CD4-positive, CD25-positive, alpha-beta regulatory T cell (primary cell): ENCODE data around the gene TAGLN. TPM values are rescaled to one million over a fixed set of nuclear protein-coding genes. Genes with fewer than 3 reads are reported as not detected.
A peak's percentile ranks its signal among the peaks of the same experiment; 100 is the strongest.

ENCODE experiments used
- ATAC-seq, 2 donors: fragments of 150-1000 bp; cut with Tn5 transposase; one replicate each; pipeline ENCODE4 v1.10.0; 2021; ENCODE audit warnings: low read depth in 2 of 2, moderate number of reproducible peaks in 2 of 2, moderate library complexity in 1 of 2
- DNase-seq, 3 donors: peaks; one replicate each; pipeline versions ENCODE4 v3.0.0 to v3.0.0-alpha.2; 2012 to 2022; ENCODE audit warnings: mixed read lengths in 1 of 3
- H3K27ac ChIP-seq: one replicate; pipeline ENCODE4 v1.7.0; 2013; ENCODE audit warnings: mild to moderate bottlenecking, low read length; ENCODE audit not compliant: insufficient read depth, poor library complexity, severe bottlenecking
- H3K27me3 ChIP-seq: one replicate; pipeline ENCODE4 v1.7.0; 2013; ENCODE audit warnings: low read length; ENCODE audit not compliant: control insufficient read depth, insufficient read depth
- H3K36me3 ChIP-seq: one replicate; pipeline ENCODE4 v1.7.0; 2013; ENCODE audit warnings: mild to moderate bottlenecking, low read length, moderate library complexity; ENCODE audit not compliant: control insufficient read depth, insufficient read depth
- H3K4me1 ChIP-seq: 2 replicates; pipeline ENCODE4 v1.7.0; 2013; ENCODE audit warnings: mild to moderate bottlenecking, low read length; ENCODE audit not compliant: insufficient read depth, control insufficient read depth, poor library complexity, severe bottlenecking
- H3K4me3 ChIP-seq: one replicate; pipeline ENCODE4 v1.7.0; 2013; ENCODE audit warnings: low read depth, mild to moderate bottlenecking, low read length, moderate library complexity
- H3K9me3 ChIP-seq, 2 experiments: 1 replicate in 1 of 2; 2 replicates in 1 of 2; pipeline ENCODE4 v1.7.0; 2013; ENCODE audit warnings: low read length in 2 of 2, mild to moderate bottlenecking in 1 of 2, moderate library complexity in 1 of 2; ENCODE audit not compliant: control insufficient read depth in 2 of 2
- H3K27ac Mint-ChIP-seq, 3 donors: one replicate each; pipeline ENCODE4 v1.8.0; 2020 to 2022; ENCODE audit warnings: mild to moderate bottlenecking in 3 of 3, mixed read lengths in 3 of 3, moderate library complexity in 2 of 3
- H3K27me3 Mint-ChIP-seq: one replicate; pipeline ENCODE4 v1.8.0; 2022; ENCODE audit warnings: mild to moderate bottlenecking, mixed read lengths
- H3K36me3 Mint-ChIP-seq: one replicate; pipeline ENCODE4 v1.8.0; 2020; ENCODE audit warnings: mixed read lengths
- H3K4me1 Mint-ChIP-seq, 4 donors: one replicate each; pipeline ENCODE4 v1.8.0; 2020 to 2022; ENCODE audit warnings: mixed read lengths in 4 of 4, mild to moderate bottlenecking in 1 of 4
- H3K4me3 Mint-ChIP-seq, 4 donors: one replicate each; pipeline ENCODE4 v1.8.0; 2020 to 2022; ENCODE audit warnings: mild to moderate bottlenecking in 4 of 4, mixed read lengths in 4 of 4, moderate library complexity in 3 of 4
- H3K9me3 Mint-ChIP-seq, 7 donors: one replicate each; pipeline ENCODE4 v1.8.0; 2020 to 2022; ENCODE audit warnings: mixed read lengths in 7 of 7, mild to moderate bottlenecking in 3 of 7, moderate library complexity in 2 of 7
- polyA plus RNA-seq, 4 donors: library from polyadenylated mRNA; unstranded; fragments of 300-500 nt; fragmentation: Illumina TruSeq; gene quantifications; one replicate each; pipeline ENCODE4 v1.2.3, GENCODE V29; 2021
- total RNA-seq: library from RNA; stranded (reverse); gene quantifications from one replicate; pipeline ENCODE4 v1.2.3, GENCODE V29; 2022

Gene TAGLN
- total and polyA plus RNA-seq, 5 donors from 2014 or later = 0.25 to 11.7 (median 0.89) TPM

- no peak overlapping the region for H3K4me3 Mint-ChIP-seq
- no peak overlapping the region for H3K4me3 ChIP-seq
- DNase-seq (no peak), ATAC-seq (no peak)
- no peaks in the 10 kb centered on the region for H3K27me3 ChIP-seq
- peaks cover 9% of the 10 kb centered on the region for H3K36me3 ChIP-seq
- H3K4me1 Mint-ChIP-seq = peaks cover 0 to 4% (median under 1%) of the 10 kb centered on the region in 4 donors
- no peaks in the 10 kb centered on the region for H3K27me3 Mint-ChIP-seq
- H3K9me3 ChIP-seq = no peaks in the 10 kb centered on the region
- H3K4me1 ChIP-seq = no peaks in the 10 kb centered on the region
- H3K36me3 Mint-ChIP-seq = peaks cover 10% of the 10 kb centered on the region
- peak overlapping the region in 1 of 3 donors; percentile 79 for H3K27ac Mint-ChIP-seq
- no peaks in the 10 kb centered on the region for H3K9me3 Mint-ChIP-seq
- no peak overlapping the region for H3K27ac ChIP-seq
Measured at GRCh38 chr11:117193130-117194020, 5.8 kb upstream of the TAGLN start.

GRCh38 chr11:117194267-117194666, 4.9 kb upstream of the TAGLN start:
- no peaks in the 10 kb centered on the region for H3K9me3 ChIP-seq
- H3K4me1 ChIP-seq = no peaks in the 10 kb centered on the region
- Mint-ChIP-seq H3K4me1 (peaks cover 0 to 4% (median under 1%) of the 10 kb centered on the region in 4 donors), H3K4me3 (no peak overlapping the region), H3K9me3 (no peaks in the 10 kb centered on the region), H3K36me3 (peaks cover 12% of the 10 kb centered on the region), H3K27ac (peak overlapping the region in 1 of 3 donors; percentile 48), H3K27me3 (no peaks in the 10 kb centered on the region)
- ATAC-seq (no peak), DNase-seq (no peak)
- H3K36me3 ChIP-seq = peaks cover 7% of the 10 kb centered on the region
- H3K4me3 ChIP-seq = no peak overlapping the region
- no peaks in the 10 kb centered on the region for H3K27me3 ChIP-seq
- H3K27ac ChIP-seq = no peak overlapping the region

DNA sequence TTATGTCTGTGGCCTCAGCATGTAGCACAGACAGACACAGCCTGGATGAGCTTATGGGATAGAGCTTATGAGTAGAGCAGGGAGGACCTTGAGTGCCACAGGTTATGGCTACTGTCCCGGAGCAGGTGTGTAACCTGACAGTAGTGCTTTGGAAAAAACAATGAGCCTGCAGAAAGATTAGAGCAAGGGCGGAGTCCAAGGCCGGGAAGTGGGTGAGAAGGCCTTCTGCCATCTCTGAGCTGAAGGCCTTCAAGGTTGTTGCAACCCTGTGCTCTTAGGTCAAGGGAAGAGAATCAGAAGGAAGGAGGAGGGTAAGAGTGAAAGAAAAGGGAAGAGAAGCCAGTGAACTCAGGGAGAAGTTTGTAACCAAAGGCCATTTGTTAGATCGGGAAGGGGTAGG, 3.9 kb upstream of the TAGLN start:
- ATAC-seq = no peak
- H3K4me1 Mint-ChIP-seq = peaks cover 0 to 4% (median under 1%) of the 10 kb centered on the region in 4 donors
- H3K4me3 Mint-ChIP-seq = peak overlapping the region in 1 of 4 donors; percentile 38
- H3K9me3 ChIP-seq = no peaks in the 10 kb centered on the region
- no peaks in the 10 kb centered on the region for H3K27me3 Mint-ChIP-seq
- H3K36me3 ChIP-seq = no peaks in the 10 kb centered on the region
- no peaks in the 10 kb centered on the region for H3K9me3 Mint-ChIP-seq
- H3K27ac ChIP-seq = no peak overlapping the region
- peaks cover 12% of the 10 kb centered on the region for H3K36me3 Mint-ChIP-seq
- no peak for DNase-seq
- H3K4me3 ChIP-seq = no peak overlapping the region
- H3K27ac Mint-ChIP-seq = peak overlapping the region in 2 of 3 donors; percentile 10 to 81
- no peaks in the 10 kb centered on the region for H3K4me1 ChIP-seq
- no peaks in the 10 kb centered on the region for H3K27me3 ChIP-seq

GRCh38 chr11:117195761-117196160, 3.4 kb upstream of the TAGLN start:
- H3K36me3 Mint-ChIP-seq = peaks cover 12% of the 10 kb centered on the region
- Histone ChIP-seq H3K27ac (no peak overlapping the region), H3K9me3 (no peaks in the 10 kb centered on the region), H3K4me1 (no peaks in the 10 kb centered on the region), H3K27me3 (no peaks in the 10 kb centered on the region), H3K36me3 (no peaks in the 10 kb centered on the region), H3K4me3 (no peak overlapping the region)
- ATAC-seq (no peak), DNase-seq (no peak)
- H3K4me1 Mint-ChIP-seq = peaks cover 0 to 4% (median 2%) of the 10 kb centered on the region in 4 donors
- H3K9me3 Mint-ChIP-seq = no peaks in the 10 kb centered on the region
- H3K27me3 Mint-ChIP-seq = no peaks in the 10 kb centered on the region
- peak overlapping the region in 1 of 4 donors; percentile 38 for H3K4me3 Mint-ChIP-seq
- H3K27ac Mint-ChIP-seq = peak overlapping the region in 2 of 3 donors; percentile 10 to 72

GRCh38 chr11:117197006-117197405, 2.2 kb upstream of the TAGLN start:
- no peak overlapping the region for H3K27ac ChIP-seq
- no peaks in the 10 kb centered on the region for H3K27me3 ChIP-seq
- Mint-ChIP-seq H3K27me3 (no peaks in the 10 kb centered on the region), H3K9me3 (no peaks in the 10 kb centered on the region), H3K4me1 (peaks cover 0 to 4% (median 2%) of the 10 kb centered on the region in 4 donors), H3K27ac (peak overlapping the region in 1 of 3 donors; percentile 43), H3K36me3 (peaks cover 12% of the 10 kb centered on the region), H3K4me3 (no peak overlapping the region)
- no peaks in the 10 kb centered on the region for H3K4me1 ChIP-seq
- H3K9me3 ChIP-seq = no peaks in the 10 kb centered on the region
- DNase-seq (no peak), ATAC-seq (no peak)
- no peak overlapping the region for H3K4me3 ChIP-seq
- H3K36me3 ChIP-seq = no peaks in the 10 kb centered on the region

DNA sequence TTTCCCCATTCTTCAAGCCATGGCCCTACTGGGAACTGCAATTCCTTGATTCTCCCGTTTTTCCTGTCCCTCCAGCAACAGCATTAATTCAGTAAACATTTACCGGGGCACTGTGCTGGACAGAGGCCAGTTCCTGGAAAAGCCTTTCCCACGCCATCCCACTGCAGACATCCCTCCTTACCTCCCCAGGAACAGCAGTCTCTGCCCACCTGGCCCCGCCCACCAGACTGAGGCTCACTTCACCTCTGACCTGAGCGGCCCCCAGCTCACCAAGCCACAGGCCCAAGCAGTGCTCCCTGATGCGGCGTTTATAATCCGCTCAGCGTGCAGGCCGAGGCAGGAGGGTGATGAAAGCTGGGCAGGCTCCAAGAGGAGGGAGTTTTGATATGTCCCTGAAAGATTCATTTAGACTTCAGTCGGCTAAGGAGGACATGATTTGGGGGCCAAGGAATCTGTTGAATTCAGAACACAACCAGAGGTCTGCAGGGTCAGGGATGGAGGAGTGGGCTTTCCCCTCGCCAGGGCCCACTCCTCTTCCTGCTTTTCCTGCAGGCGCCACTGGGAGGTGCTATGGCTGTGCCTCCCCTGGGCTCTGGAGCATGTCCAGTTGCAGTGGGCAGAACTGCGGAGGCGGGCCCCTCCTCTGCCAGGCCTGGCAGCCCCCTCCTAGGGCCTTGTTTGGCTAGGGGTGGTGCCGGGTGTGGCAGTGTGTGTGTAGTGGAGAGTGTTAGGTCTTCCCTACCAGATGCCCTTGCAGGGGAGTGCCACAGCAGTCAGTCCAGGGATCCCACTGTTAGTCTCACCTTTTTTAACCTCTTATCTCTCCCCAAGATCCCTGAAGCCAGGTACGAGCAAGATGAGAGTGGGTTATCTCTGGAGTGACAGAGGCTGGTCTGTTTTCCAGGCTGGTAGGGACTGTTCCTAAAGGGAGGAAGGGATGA, 1.4 kb upstream of the TAGLN start:
- DNase-seq = no peak
- H3K4me3 Mint-ChIP-seq = peak overlapping the region in 1 of 4 donors; percentile 82
- Histone ChIP-seq H3K4me3 (no peak overlapping the region), H3K27ac (no peak overlapping the region), H3K27me3 (no peaks in the 10 kb centered on the region), H3K36me3 (no peaks in the 10 kb centered on the region), H3K4me1 (no peaks in the 10 kb centered on the region), H3K9me3 (no peaks in the 10 kb centered on the region)
- peaks cover 0 to 10% (median 2%) of the 10 kb centered on the region in 4 donors for H3K4me1 Mint-ChIP-seq
- ATAC-seq = no peak
- peaks cover 12% of the 10 kb centered on the region for H3K36me3 Mint-ChIP-seq
- H3K27ac Mint-ChIP-seq = peak overlapping the region in 1 of 3 donors; percentile 43
- H3K27me3 Mint-ChIP-seq = no peaks in the 10 kb centered on the region
- no peaks in the 10 kb centered on the region for H3K9me3 Mint-ChIP-seq

DNA sequence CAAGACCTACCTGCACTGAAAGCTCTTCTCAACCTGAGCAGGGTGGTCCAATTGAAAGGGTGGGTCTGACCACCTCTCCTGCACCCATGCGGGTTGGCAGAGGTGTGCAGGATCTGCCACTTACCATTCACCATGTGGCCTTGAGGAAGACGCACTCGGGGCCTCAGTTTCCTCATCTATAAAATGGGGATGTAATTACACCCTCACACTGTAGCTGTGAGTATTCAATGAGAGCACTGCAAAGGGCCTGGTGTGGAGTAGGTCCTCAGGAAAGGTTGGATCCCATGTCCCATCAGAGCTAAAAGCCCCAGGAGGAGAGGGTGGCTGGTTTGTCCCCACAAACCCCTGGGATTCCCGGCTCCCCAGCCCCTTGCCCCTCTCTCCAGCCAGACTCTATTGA, 557 bp upstream of the TAGLN start:
- H3K27me3 ChIP-seq = no peaks in the 10 kb centered on the region
- Mint-ChIP-seq H3K4me1 (peaks cover 0 to 6% (median 3%) of the 10 kb centered on the region in 4 donors), H3K4me3 (no peak overlapping the region), H3K36me3 (peaks cover 19% of the 10 kb centered on the region), H3K9me3 (no peaks in the 10 kb centered on the region), H3K27ac (no peak overlapping the region), H3K27me3 (no peaks in the 10 kb centered on the region)
- H3K9me3 ChIP-seq = no peaks in the 10 kb centered on the region
- ATAC-seq = no peak
- no peak overlapping the region for H3K4me3 ChIP-seq
- DNase-seq = no peak
- H3K36me3 ChIP-seq = peaks cover 4% of the 10 kb centered on the region
- no peaks in the 10 kb centered on the region for H3K4me1 ChIP-seq
- no peak overlapping the region for H3K27ac ChIP-seq
